HepG2 (cell line): ENCODE results near the gene CIAO2B. TPM values are rescaled to one million over a fixed set of nuclear protein-coding genes. Genes with fewer than 3 reads are reported as not detected.

ENCODE experiments used
- ARHGAP35 ChIP-seq: sonication (generic); formaldehyde crosslinking; IDR thresholded peaks from 2 replicates; pipeline ENCODE4 v1.9.0; 2022; ENCODE audit warnings: mild to moderate bottlenecking, inconsistent platforms, moderate library complexity, missing genetic modification reagents, borderline replicate concordance
- CAMTA2 ChIP-seq: sonication (generic); formaldehyde crosslinking; IDR thresholded peaks from 2 replicates; pipeline ENCODE4 v1.4.0; 2020; ENCODE audit warnings: mild to moderate bottlenecking, missing genetic modification reagents, borderline replicate concordance
- TRIM24 ChIP-seq: sonication (generic); formaldehyde crosslinking; IDR thresholded peaks from 2 replicates; pipeline ENCODE4 v1.8.0; 2022; ENCODE audit warnings: mild to moderate bottlenecking, missing genetic modification reagents
- ZMYM3 ChIP-seq: sonication (generic); formaldehyde crosslinking; IDR thresholded peaks from 2 replicates; pipeline ENCODE4 v1.5.1; 2020; ENCODE audit warnings: mild to moderate bottlenecking, missing genetic modification reagents
- ZNF12 ChIP-seq: sonication (generic); formaldehyde crosslinking; IDR thresholded peaks from 2 replicates; pipeline ENCODE4 v1.5.0; 2020; ENCODE audit warnings: missing genetic modification reagents
- ZNF225 ChIP-seq: sonication (generic); formaldehyde crosslinking; IDR thresholded peaks from 2 replicates; pipeline ENCODE4 v1.4.0; 2020; ENCODE audit warnings: mild to moderate bottlenecking, missing genetic modification reagents
- ZNF501 ChIP-seq: sonication (generic); formaldehyde crosslinking; IDR thresholded peaks from 2 replicates; pipeline ENCODE4 v1.5.1; 2020; ENCODE audit warnings: mild to moderate bottlenecking, moderate library complexity, missing genetic modification reagents
- ZNF878 ChIP-seq: sonication (generic); formaldehyde crosslinking; IDR thresholded peaks from 2 replicates; pipeline ENCODE4 v1.8.1; 2023; ENCODE audit warnings: mild to moderate bottlenecking, missing genetic modification reagents, moderate library complexity
- polyA plus RNA-seq, 8 experiments: library from polyadenylated mRNA; depleted of rRNA in 3 of 8; stranded (reverse) in 7 of 8; unstranded in 1 of 8; fragments of >200 nt; fragmentation: Illumina TruSeq in 4 of 8; extraction: Trizol in 4 of 8; gene quantifications; 2 replicates each; pipeline versions ENCODE4 v1.2.1 to v1.2.3, GENCODE V29; 2011 to 2016; ENCODE audit warnings: low read depth in 4 of 8, missing spikeins in 1 of 8, mixed read lengths in 1 of 8; ENCODE audit not compliant: insufficient read depth in 1 of 8
- total RNA-seq, 5 experiments: library from RNA; depleted of rRNA; stranded (reverse); fragments of >200 nt; fragmentation: Illumina TruSeq; extraction: Trizol; gene quantifications; 2 replicates each; pipeline ENCODE4 v1.2.3, GENCODE V29; 2016; ENCODE audit warnings: low read depth in 1 of 5
- TF ChIP-seq, protein P1 (sequence below): sonication (generic); formaldehyde crosslinking; IDR thresholded peaks from 2 replicates; pipeline ENCODE4 v1.8.1; 2023; ENCODE audit warnings: mild to moderate bottlenecking, moderate library complexity, missing genetic modification reagents
- TF ChIP-seq, protein P2 (sequence below): sonication (generic); formaldehyde crosslinking; IDR thresholded peaks from 2 replicates; pipeline ENCODE4 v1.8.1; 2023; ENCODE audit warnings: mild to moderate bottlenecking, missing genetic modification reagents
- TF ChIP-seq, protein P3 (sequence below): sonication (generic); formaldehyde crosslinking; IDR thresholded peaks from 2 replicates; pipeline ENCODE4 v1.4.0; 2020; ENCODE audit warnings: missing genetic modification reagents
- TF ChIP-seq, protein P4 (sequence below): sonication (generic); formaldehyde crosslinking; IDR thresholded peaks from 2 replicates; pipeline ENCODE4 v1.4.0; 2020; ENCODE audit warnings: mild to moderate bottlenecking, missing genetic modification reagents
- TF ChIP-seq, protein P5 (sequence below): sonication (generic); formaldehyde crosslinking; IDR thresholded peaks from 2 replicates; pipeline ENCODE4 v1.4.0; 2020; ENCODE audit warnings: missing genetic modification reagents, low read depth, mild to moderate bottlenecking, borderline replicate concordance

CIAO2B gene
- total and polyA plus RNA-seq, 2 of the 13 experiments (the other 11 are each of a cell fraction or from before 2014, with no cell fraction given) = 157 to 293 TPM

DNA sequence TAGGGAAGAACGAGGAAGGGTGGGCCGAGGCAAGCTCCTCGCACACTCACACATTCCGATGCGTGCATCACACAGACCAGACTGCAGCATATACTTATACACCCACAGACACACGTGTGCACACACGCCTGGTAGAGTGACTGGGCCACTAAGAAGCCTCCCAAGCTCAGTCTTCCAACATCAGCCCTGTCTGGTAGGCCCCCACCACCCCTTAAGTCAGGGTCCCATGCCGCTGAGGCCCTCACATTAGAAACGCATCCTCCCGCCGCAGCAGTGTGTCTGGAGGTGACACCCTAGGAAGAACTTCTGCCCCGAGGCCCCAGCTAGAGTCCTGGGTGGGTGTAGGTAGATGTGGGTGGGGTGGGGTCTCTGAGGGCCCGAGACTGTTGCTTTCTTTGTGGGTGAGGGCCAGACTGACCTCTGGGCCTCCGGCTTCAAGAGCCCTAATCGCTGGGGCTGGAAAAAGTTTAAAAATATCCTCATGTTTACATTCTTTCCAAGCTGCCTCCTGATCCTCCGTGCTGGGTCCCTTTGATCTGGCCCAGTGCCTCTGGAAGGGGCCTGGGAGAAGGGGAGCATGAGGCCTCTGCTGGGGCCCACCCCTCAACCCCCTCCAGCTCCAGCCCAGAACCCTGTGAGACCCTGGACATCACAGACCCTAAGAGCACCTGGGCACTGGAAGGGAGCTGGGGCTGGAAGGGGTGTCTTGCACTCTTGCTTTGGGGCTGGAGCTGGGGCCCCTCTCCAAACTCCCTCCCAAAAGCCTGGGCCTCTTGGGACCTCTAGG, 29.2 kb downstream of the CIAO2B start (continued):
- TF ChIP-seq ZNF501 (CRISPR knock-in tag) (peak; percentile 9; the same call in 1 of the 2 replicates), ZNF878 (no peak), ZNF225 (CRISPR knock-in tag) (no peak; the same call in 1 of the 2 replicates), ZMYM3 (CRISPR knock-in tag) (no peak; the same call in 1 of the 2 replicates), CAMTA2 (CRISPR knock-in tag) (no peak), TRIM24 (CRISPR knock-in tag) (no peak), ZNF12 (CRISPR knock-in tag) (0 out of 2 replicates have a peak, but pooled peaks have one; percentile 23), ARHGAP35 (CRISPR knock-in tag) (no peak)
- TF ChIP-seq, protein P1, sequence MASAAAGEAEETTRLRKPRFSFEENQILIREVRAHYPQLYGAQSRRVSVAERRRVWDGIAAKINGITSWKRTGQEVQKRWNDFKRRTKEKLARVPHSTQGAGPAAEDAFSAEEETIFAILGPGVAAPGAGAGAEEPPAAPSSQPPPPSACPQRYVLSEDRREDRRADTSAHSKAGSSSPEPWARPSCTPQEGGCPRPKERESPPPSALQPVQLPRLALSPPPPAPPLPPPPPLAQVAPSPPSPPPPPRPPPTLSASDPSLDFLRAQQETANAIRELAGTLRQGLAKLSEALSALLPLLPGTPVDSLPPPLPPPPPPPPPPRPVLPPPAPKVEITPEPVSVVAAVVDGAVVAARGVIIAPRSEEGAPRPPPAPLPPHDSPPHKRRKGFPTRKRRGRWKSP (CRISPR knock-in tag) = no peak
- TF ChIP-seq, protein P2, sequence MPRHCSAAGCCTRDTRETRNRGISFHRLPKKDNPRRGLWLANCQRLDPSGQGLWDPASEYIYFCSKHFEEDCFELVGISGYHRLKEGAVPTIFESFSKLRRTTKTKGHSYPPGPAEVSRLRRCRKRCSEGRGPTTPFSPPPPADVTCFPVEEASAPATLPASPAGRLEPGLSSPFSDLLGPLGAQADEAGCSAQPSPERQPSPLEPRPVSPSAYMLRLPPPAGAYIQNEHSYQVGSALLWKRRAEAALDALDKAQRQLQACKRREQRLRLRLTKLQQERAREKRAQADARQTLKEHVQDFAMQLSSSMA = 0 out of 2 replicates have a peak, but pooled peaks have one; percentile 26
- TF ChIP-seq, protein P3, sequence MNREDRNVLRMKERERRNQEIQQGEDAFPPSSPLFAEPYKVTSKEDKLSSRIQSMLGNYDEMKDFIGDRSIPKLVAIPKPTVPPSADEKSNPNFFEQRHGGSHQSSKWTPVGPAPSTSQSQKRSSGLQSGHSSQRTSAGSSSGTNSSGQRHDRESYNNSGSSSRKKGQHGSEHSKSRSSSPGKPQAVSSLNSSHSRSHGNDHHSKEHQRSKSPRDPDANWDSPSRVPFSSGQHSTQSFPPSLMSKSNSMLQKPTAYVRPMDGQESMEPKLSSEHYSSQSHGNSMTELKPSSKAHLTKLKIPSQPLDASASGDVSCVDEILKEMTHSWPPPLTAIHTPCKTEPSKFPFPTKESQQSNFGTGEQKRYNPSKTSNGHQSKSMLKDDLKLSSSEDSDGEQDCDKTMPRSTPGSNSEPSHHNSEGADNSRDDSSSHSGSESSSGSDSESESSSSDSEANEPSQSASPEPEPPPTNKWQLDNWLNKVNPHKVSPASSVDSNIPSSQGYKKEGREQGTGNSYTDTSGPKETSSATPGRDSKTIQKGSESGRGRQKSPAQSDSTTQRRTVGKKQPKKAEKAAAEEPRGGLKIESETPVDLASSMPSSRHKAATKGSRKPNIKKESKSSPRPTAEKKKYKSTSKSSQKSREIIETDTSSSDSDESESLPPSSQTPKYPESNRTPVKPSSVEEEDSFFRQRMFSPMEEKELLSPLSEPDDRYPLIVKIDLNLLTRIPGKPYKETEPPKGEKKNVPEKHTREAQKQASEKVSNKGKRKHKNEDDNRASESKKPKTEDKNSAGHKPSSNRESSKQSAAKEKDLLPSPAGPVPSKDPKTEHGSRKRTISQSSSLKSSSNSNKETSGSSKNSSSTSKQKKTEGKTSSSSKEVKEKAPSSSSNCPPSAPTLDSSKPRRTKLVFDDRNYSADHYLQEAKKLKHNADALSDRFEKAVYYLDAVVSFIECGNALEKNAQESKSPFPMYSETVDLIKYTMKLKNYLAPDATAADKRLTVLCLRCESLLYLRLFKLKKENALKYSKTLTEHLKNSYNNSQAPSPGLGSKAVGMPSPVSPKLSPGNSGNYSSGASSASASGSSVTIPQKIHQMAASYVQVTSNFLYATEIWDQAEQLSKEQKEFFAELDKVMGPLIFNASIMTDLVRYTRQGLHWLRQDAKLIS (CRISPR knock-in tag) = no peak
- TF ChIP-seq, protein P4, sequence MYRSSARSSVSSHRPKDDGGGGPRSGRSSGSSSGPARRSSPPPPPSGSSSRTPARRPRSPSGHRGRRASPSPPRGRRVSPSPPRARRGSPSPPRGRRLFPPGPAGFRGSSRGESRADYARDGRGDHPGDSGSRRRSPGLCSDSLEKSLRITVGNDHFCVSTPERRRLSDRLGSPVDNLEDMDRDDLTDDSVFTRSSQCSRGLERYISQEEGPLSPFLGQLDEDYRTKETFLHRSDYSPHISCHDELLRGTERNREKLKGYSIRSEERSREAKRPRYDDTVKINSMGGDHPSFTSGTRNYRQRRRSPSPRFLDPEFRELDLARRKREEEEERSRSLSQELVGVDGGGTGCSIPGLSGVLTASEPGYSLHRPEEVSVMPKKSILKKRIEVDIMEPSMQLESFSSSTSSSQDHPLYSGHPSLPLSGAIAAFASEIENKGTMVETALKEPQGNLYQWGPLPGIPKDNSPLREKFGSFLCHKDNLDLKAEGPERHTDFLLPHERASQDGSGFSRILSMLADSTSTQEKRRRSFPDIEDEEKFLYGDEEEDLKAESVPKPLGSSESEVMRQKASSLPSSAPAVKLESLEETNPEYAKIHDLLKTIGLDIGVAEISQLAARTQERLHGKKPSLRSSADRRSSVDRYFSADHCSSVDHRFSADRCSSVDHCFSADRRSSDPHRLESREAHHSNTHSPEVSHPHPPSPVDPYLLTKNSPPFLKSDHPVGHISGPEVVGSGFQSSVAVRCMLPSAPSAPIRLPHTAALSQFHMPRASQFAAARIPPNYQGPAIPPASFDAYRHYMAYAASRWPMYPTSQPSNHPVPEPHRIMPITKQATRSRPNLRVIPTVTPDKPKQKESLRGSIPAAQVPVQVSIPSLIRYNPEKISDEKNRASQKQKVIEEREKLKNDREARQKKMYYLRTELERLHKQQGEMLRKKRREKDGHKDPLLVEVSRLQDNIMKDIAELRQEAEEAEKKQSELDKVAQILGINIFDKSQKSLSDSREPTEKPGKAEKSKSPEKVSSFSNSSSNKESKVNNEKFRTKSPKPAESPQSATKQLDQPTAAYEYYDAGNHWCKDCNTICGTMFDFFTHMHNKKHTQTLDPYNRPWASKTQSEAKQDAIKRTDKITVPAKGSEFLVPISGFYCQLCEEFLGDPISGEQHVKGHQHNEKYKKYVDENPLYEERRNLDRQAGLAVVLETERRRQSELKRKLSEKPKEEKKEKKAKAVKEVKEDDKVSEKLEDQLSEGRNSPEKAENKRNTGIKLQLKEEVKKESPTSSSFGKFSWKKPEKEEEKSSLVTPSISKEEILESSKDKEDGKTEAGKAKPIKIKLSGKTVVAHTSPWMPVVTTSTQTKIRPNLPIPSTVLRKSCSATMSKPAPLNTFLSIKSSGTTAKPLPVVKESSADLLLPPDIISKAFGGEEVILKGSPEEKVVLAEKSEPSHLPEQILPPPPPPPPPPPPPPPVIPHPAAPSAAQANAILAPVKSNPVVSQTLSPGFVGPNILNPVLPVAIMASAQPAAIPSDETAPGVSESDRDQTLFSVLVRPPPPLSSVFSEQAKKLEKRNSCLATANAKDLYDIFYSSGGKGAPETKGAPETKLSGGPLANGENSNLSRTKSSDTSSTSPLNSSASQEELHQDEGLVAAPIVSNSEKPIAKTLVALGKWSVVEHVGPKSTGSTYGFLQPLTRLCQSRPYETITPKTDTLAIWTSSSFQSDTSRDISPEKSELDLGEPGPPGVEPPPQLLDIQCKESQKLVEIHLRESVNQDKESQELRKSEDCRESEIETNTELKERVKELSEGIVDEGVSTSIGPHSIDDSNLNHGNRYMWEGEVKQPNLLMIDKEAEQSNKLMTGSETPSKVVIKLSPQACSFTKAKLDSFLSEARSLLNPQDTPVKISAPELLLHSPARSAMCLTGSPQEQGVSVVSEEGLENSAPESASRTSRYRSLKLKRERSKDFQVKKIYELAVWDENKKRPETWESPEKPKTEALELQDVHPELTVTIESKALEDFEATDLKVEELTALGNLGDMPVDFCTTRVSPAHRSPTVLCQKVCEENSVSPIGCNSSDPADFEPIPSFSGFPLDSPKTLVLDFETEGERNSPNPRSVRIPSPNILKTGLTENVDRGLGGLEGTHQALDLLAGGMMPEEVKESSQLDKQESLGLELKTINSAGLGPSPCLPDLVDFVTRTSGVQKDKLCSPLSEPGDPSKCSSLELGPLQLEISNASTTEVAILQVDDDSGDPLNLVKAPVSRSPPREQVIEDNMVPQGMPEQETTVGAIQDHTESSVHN (CRISPR knock-in tag) = no peak
- TF ChIP-seq, protein P5, sequence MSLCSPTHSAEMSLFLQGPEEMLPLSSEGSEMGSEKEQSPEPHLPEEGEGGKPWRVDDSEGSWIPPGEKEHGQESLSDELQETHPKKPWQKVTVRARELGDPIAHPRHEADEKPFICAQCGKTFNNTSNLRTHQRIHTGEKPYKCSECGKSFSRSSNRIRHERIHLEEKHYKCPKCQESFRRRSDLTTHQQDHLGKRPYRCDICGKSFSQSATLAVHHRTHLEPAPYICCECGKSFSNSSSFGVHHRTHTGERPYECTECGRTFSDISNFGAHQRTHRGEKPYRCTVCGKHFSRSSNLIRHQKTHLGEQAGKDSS (CRISPR knock-in tag) = no peak
